Left ventricle myocardium inferior (tissue), 1 donor: ENCODE results near the gene BMS1. TPM values are rescaled to one million over a fixed set of nuclear protein-coding genes. Genes with fewer than 3 reads are reported as not detected.
"Not testable (repeated sequence)": the region's sequence is repeated elsewhere in the genome, so short reads cannot be mapped to it uniquely, and the experiment has no call there.

ENCODE experiments used
- DNase-seq: peaks from one replicate; pipeline ENCODE4 v3.0.0-alpha.2; 2020
- H3K27ac ChIP-seq: fragments of 200-600 bp; replicated peaks from 2 replicates; pipeline ENCODE4 v1.8.0; 2021
- H3K27me3 ChIP-seq: fragments of 200-600 bp; 2 replicates; pipeline ENCODE4 v1.8.0; 2021; ENCODE audit warnings: low read depth
- H3K36me3 ChIP-seq: fragments of 200-600 bp; 2 replicates; pipeline ENCODE4 v1.8.0; 2021
- H3K4me1 ChIP-seq: fragments of 200-600 bp; 2 replicates; pipeline ENCODE4 v1.8.0; 2021
- H3K4me3 ChIP-seq: fragments of 200-600 bp; 2 replicates; pipeline ENCODE4 v1.8.0; 2021; ENCODE audit warnings: mild to moderate bottlenecking, moderate library complexity
- H3K9me3 ChIP-seq: fragments of 200-600 bp; replicated peaks from 2 replicates; pipeline ENCODE4 v1.8.0; 2021
- intact Hi-C: fragments of 100-400 bp; cut with micrococcal nuclease; formaldehyde crosslinking; loops from one replicate; pipeline ENCODE4 v1.11.0; 2022
- total RNA-seq: library from RNA; stranded (reverse); fragmentation: NEBNext Ultra II Directional; extraction: Animal tissue kit (Norgen Biotek cat#: 25700); gene quantifications from one replicate; pipeline ENCODE4 v1.2.1, GENCODE V29; 2021
- TF ChIP-seq, protein P1 (sequence below): fragments of 200-600 bp; IDR thresholded peaks from 2 replicates; pipeline ENCODE4 v1.8.0; 2021; ENCODE audit warnings: antibody characterized with exemption, mild to moderate bottlenecking, borderline replicate concordance
- donor health status: DM: no; HTN: yes; CAD: no; lungs with severe emphysema.

Gene BMS1
- total RNA-seq, 1 donor from 2014 or later, result 14.6 TPM

DNA sequence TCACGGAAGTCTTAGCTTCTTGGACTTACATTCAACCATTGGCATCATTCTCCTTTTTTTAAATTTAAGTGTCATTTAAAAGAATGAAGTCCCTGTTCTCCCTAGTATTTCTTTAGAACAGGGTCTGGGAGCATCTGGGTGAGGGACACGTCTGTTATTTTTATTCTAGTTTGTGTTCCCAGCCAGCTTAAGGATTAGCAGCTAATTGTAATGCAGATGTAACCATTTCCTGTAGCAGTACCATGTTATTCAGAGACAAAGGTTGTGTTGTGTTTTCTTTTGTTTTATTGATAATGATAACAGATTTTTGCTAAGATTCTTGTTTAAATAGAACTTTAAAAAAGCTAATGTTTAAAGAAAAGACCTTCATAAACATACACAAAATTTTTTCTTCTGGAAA lies 34.3 kb downstream of the BMS1 start:
- DNase-seq, result no peak
- H3K9me3 ChIP-seq, result peaks cover 8% of the 10 kb centered on the region
- no peaks in the 10 kb centered on the region for H3K27me3 ChIP-seq
- intact Hi-C loops, result no loop called here
- TF ChIP-seq, protein P1, sequence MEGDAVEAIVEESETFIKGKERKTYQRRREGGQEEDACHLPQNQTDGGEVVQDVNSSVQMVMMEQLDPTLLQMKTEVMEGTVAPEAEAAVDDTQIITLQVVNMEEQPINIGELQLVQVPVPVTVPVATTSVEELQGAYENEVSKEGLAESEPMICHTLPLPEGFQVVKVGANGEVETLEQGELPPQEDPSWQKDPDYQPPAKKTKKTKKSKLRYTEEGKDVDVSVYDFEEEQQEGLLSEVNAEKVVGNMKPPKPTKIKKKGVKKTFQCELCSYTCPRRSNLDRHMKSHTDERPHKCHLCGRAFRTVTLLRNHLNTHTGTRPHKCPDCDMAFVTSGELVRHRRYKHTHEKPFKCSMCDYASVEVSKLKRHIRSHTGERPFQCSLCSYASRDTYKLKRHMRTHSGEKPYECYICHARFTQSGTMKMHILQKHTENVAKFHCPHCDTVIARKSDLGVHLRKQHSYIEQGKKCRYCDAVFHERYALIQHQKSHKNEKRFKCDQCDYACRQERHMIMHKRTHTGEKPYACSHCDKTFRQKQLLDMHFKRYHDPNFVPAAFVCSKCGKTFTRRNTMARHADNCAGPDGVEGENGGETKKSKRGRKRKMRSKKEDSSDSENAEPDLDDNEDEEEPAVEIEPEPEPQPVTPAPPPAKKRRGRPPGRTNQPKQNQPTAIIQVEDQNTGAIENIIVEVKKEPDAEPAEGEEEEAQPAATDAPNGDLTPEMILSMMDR, result no peak
- H3K27ac ChIP-seq, result no peak overlapping the region
- H3K4me3 ChIP-seq, result no peak overlapping the region
- peaks cover 4% of the 10 kb centered on the region for H3K4me1 ChIP-seq
- H3K36me3 ChIP-seq, result peaks cover 79% of the 10 kb centered on the region

DNA sequence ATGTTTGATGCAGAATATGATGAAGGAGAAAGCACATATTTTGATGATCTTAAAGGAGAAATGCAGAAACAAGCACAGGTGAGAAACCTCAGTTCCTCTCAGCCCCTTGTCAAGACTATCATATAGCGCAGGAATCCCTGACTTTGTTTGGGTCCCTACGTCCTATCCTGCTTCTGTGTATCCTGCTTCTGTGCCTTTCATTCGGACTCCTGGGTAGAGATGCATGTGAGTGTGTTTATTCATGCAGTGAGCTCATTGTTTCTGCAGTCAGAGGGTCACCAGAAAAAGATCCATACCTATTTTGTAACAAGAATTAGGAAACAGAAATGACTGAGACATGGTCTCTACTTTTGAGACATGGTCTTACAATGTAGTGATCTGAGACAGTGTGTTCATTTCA lies 34.8 kb downstream of the BMS1 start:
- H3K27me3 ChIP-seq, H3K27ac ChIP-seq, H3K4me3 ChIP-seq, H3K4me1 ChIP-seq, DNase-seq, intact Hi-C loops, H3K9me3 ChIP-seq: not testable (repeated sequence)
- H3K36me3 ChIP-seq, result peaks cover 74% of the 10 kb centered on the region

DNA sequence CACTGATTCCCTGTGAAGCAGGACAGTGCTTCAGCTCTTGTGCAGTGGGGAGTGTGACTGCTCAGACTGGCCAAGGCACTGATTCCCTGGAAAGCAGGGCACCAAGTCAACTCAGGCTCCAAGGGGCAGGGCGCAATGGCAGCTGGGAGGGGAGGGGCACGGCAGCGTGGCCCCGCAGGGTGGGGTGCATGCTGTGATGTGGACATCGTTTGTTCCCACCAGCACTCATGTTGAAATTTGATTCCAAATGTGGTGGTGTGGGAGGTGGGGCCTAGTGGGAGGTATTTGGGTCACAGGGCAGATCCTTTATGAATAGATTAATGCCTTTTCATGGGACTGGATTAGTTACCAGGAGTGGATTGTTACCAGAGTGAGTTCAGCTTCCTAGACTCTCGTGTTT lies 44.2 kb downstream of the BMS1 start:
- intact Hi-C loops, H3K27me3 ChIP-seq, H3K9me3 ChIP-seq, H3K4me3 ChIP-seq, DNase-seq: not testable (repeated sequence)
- Histone ChIP-seq H3K36me3 (peaks cover 51% of the 10 kb centered on the region), H3K4me1 (peaks cover 37% of the 10 kb centered on the region), H3K27ac (peak overlapping the region; percentile 45)

DNA sequence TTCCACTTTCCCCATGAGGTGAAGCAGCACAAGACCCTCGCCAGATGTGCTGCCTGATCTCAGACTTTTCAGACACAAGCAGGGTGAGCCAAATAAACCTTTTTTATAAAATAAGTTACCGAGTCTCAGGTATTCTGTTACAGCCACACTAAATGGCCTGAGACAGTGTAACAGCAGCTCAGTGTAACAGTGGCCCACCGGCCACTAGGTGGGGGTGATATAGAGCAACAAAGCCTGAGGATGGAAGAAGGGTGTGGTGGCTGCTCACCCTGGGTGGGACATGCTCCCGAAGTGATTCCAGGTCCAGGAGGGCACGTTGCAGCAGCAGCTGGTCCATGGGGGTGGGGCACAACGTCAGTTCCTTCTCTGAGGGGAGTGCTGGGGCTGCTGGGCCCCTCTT lies 44.6 kb downstream of the BMS1 start:
- TF ChIP-seq, protein P1, result peak; percentile 21
- Histone ChIP-seq H3K9me3 (peaks cover 6% of the 10 kb centered on the region), H3K27ac (peak overlapping the region; percentile 45), H3K27me3 (no peaks in the 10 kb centered on the region), H3K36me3 (peaks cover 54% of the 10 kb centered on the region), H3K4me3 (no peak overlapping the region), H3K4me1 (peaks cover 37% of the 10 kb centered on the region)
- no peak for DNase-seq
- intact Hi-C loops, result no loop called here

DNA sequence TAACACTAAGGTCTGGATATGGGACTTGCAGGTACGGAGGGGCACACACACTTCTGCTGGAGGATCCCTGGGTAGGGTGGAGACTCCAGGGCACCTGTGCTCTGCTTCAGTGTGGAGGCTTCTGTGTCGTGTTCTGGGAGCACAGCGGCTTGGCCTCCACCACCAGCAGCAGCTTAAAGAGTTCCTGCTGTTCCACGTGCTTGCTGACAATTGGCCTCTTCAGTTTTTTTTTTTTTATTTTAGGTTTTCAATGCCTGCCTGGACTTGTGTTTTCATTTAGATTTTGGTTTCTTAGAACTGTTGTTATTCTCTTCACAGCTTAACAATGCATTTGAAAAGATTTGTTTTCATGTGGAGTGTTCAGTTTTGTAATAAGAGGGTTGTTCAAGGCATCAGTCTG lies 45.8 kb downstream of the BMS1 start:
- H3K4me1 ChIP-seq, result peaks cover 30% of the 10 kb centered on the region
- H3K27ac ChIP-seq, intact Hi-C loops, H3K27me3 ChIP-seq, DNase-seq, H3K4me3 ChIP-seq, H3K9me3 ChIP-seq: not testable (repeated sequence)
- peaks cover 51% of the 10 kb centered on the region for H3K36me3 ChIP-seq

DNA sequence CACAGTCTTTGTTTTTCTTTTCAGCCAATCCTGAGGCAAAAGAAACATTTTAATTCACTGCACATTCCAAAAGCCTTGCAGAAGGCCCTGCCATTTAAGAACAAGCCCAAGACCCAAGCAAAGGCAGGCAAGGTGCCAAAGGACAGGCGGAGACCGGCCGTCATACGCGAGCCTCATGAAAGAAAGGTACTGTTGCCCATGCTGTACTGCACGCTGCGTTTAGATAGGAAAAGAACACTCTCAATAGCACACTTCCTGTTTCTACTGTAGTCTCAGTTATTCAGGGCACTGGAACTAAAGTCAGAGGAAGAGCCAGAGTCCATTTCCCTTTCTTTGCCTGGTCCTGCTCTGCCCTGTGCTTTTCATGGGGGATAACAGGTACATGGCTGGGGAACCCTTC lies 47.6 kb downstream of the BMS1 start:
- DNase-seq, result peak; percentile 17
- H3K27me3 ChIP-seq, result no peaks in the 10 kb centered on the region
- peaks cover 33% of the 10 kb centered on the region for H3K36me3 ChIP-seq
- H3K4me1 ChIP-seq, result peaks cover 25% of the 10 kb centered on the region
- intact Hi-C loops, result no loop called here
- H3K4me3 ChIP-seq, result no peak overlapping the region
- no peaks in the 10 kb centered on the region for H3K9me3 ChIP-seq
- no peak overlapping the region for H3K27ac ChIP-seq
- TF ChIP-seq, protein P1, result no peak

DNA sequence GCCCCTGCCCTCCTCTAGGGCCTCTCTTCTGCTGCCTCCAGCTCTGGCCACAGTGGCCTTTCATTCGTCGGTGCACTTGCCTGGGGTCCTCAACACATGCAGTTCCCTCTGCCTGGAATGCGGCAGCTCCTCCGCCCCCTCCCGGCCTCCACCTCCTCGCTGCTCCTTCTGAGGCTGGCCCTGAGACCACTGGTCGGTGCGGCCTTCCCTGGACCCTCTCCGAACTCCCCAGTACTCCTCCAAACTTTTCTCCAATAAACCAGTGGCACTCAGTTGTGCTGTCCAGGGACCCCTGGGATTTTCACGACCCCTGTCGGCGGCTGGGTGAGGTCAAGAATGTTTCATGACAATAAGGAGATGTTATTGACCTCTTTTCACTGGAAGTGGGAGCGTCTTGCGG lies 53.5 kb downstream of the BMS1 start:
- peaks cover 13% of the 10 kb centered on the region for H3K36me3 ChIP-seq
- no peaks in the 10 kb centered on the region for H3K9me3 ChIP-seq
- no peak overlapping the region for H3K27ac ChIP-seq
- DNase-seq, result no peak
- no peak overlapping the region for H3K4me3 ChIP-seq
- peaks cover 31% of the 10 kb centered on the region for H3K27me3 ChIP-seq
- intact Hi-C loops, result no loop called here
- peaks cover 8% of the 10 kb centered on the region for H3K4me1 ChIP-seq
- TF ChIP-seq, protein P1, result no peak
